ENCODE data around the gene STXBP6.

DNA sequence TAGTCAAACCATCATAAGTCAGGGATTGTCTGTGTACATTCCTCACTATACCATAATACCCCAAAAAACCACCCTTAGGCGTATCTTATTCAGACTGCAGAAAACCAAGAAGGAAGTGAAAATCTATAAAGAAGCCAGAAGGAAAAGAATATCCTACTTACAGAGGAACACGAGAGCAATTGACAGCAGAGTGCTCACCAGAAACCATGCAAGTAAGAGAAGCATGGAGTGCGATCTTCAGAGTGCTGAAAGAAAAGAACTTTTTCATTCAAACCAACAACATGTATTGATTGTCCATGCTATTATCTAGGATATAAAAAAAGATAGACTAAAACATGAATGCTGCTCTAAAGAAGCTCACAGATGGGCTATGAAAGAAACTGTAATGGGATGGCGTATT lies 50.8 kb downstream of the STXBP6 start:
- TF ChIP-seq CTCF (conservative IDR thresholded peaks at IDR 0.05) (no peak), ZFX (IDR thresholded peaks at IDR 0.05) (no peak)

Data from C4-2B (cell line).